NCI-H1417 (cell line): ENCODE results near the gene BIN1.

Experiments used
- DNase-seq, 3 experiments: peaks; one replicate each; lab custom pipeline; 2025; lab: John Stamatoyannopoulos, UW

The BIN1 gene

GRCh38 chr2:127091148-127091547, 15.8 kb downstream of the BIN1 start:
- DNase-seq = no peak

GRCh38 chr2:127090281-127091120, 16.5 kb downstream of the BIN1 start:
- no peak for DNase-seq

- DNase-seq = no peak
Observed at GRCh38 chr2:127089478-127090235, 17.3 kb downstream of the BIN1 start.

- no peak for DNase-seq
Observed at GRCh38 chr2:127088706-127089105, 18.2 kb downstream of the BIN1 start.

GRCh38 chr2:127087791-127088495, 19.0 kb downstream of the BIN1 start:
- no peak for DNase-seq

- no peak for DNase-seq
Observed at GRCh38 chr2:127086990-127087790, 19.8 kb downstream of the BIN1 start.

GRCh38 chr2:127085317-127085681, 21.7 kb downstream of the BIN1 start:
- DNase-seq = no peak

- DNase-seq = no peak
Observed at GRCh38 chr2:127084611-127085316, 22.2 kb downstream of the BIN1 start.

- DNase-seq = no peak
Observed at GRCh38 chr2:127083819-127084503, 23.0 kb downstream of the BIN1 start.

GRCh38 chr2:127082974-127083373, 24.0 kb downstream of the BIN1 start:
- DNase-seq = no peak

- no peak for DNase-seq
Observed at GRCh38 chr2:127081826-127082633, 24.9 kb downstream of the BIN1 start.

GRCh38 chr2:127080938-127081755, 25.8 kb downstream of the BIN1 start:
- no peak for DNase-seq

GRCh38 chr2:127080226-127080937, 26.6 kb downstream of the BIN1 start:
- DNase-seq = no peak

- no peak for DNase-seq
Observed at GRCh38 chr2:127079358-127079920, 27.5 kb downstream of the BIN1 start.

- DNase-seq = no peak
Observed at GRCh38 chr2:127078666-127079270, 28.2 kb downstream of the BIN1 start.

GRCh38 chr2:127078028-127078427, 28.9 kb downstream of the BIN1 start:
- no peak for DNase-seq

- no peak for DNase-seq
Observed at GRCh38 chr2:127076924-127077323, 30.0 kb downstream of the BIN1 start.
